GM23338 (cell line): ENCODE measurements around the gene TIAM1. TPM values are rescaled to one million over a fixed set of nuclear protein-coding genes. Genes with fewer than 3 reads are reported as not detected.

Source experiments
- ATAC-seq: fragments of 200-7000 bp; cut with Tn5 transposase; 3 replicates; pipeline ENCODE4 v1.9.1; 2020
- DNase-seq: peaks from one replicate; pipeline ENCODE4 v3.0.0-alpha.2; 2015; ENCODE audit warnings: low spot score
- H2AFZ ChIP-seq: fragments of 200-600 bp; sonication (generic); 2 replicates; pipeline ENCODE4 v1.8.0; 2016; ENCODE audit warnings: antibody characterized with exemption, mild to moderate bottlenecking, moderate library complexity
- H3F3A ChIP-seq: fragments of 200-600 bp; sonication (generic); replicated peaks from 2 replicates; pipeline ENCODE4 v1.8.0; 2017; ENCODE audit warnings: antibody characterized with exemption, mixed run types, low read depth
- H3K27ac ChIP-seq: fragments of 200-600 bp; sonication (generic); 2 replicates; pipeline ENCODE4 v1.6.1; 2016; ENCODE audit warnings: low read depth
- H3K27me3 ChIP-seq: fragments of 200-600 bp; sonication (generic); 2 replicates; pipeline ENCODE4 v1.8.0; 2016; ENCODE audit warnings: mild to moderate bottlenecking, mixed run types, moderate library complexity; ENCODE audit not compliant: insufficient read depth
- H3K36me3 ChIP-seq: fragments of 200-600 bp; sonication (generic); 2 replicates; pipeline ENCODE4 v1.8.0; 2016; ENCODE audit warnings: mild to moderate bottlenecking; ENCODE audit not compliant: insufficient read depth
- H3K4me1 ChIP-seq: fragments of 200-600 bp; sonication (generic); 2 replicates; pipeline ENCODE4 v1.8.0; 2016; ENCODE audit warnings: mild to moderate bottlenecking, moderate library complexity; ENCODE audit not compliant: insufficient read depth
- H3K4me2 ChIP-seq: fragments of 200-600 bp; sonication (generic); 2 replicates; pipeline ENCODE4 v1.7.1; 2017; ENCODE audit warnings: mixed run types
- H3K4me3 ChIP-seq: fragments of 200-600 bp; sonication (generic); 2 replicates; pipeline ENCODE4 v1.6.1; 2016; ENCODE audit warnings: mixed run types
- H3K79me2 ChIP-seq: fragments of 200-600 bp; sonication (generic); replicated peaks from 2 replicates; pipeline ENCODE4 v1.8.0; 2017; ENCODE audit warnings: mild to moderate bottlenecking; ENCODE audit not compliant: insufficient read depth
- H3K9me2 ChIP-seq: fragments of 200-600 bp; sonication (generic); 2 replicates; pipeline ENCODE4 v1.8.0; 2017; ENCODE audit not compliant: insufficient read depth
- H4K20me1 ChIP-seq: fragments of 200-600 bp; sonication (generic); replicated peaks from 2 replicates; pipeline ENCODE4 v1.8.0; 2017; ENCODE audit warnings: mild to moderate bottlenecking; ENCODE audit not compliant: insufficient read depth
- H3K27ac Mint-ChIP-seq: 2 replicates; pipeline ENCODE4 v1.8.0; 2020; ENCODE audit warnings: inconsistent platforms, mild to moderate bottlenecking, moderate library complexity, mixed read lengths
- H3K27me3 Mint-ChIP-seq: 3 replicates; pipeline ENCODE4 v1.8.0; 2022; ENCODE audit warnings: low read depth, mild to moderate bottlenecking, moderate library complexity, mixed read lengths, inconsistent platforms; ENCODE audit not compliant: insufficient read depth, poor library complexity
- H3K36me3 Mint-ChIP-seq: 3 replicates; pipeline ENCODE4 v1.8.0; 2021; ENCODE audit warnings: low read depth, mild to moderate bottlenecking, inconsistent platforms, moderate library complexity, mixed read lengths
- H3K4me1 Mint-ChIP-seq: 3 replicates; pipeline ENCODE4 v1.8.0; 2020; ENCODE audit warnings: mild to moderate bottlenecking, inconsistent platforms, mixed read lengths
- H3K4me3 Mint-ChIP-seq: 3 replicates; pipeline ENCODE4 v1.8.0; 2021; ENCODE audit warnings: moderate library complexity, mild to moderate bottlenecking, inconsistent platforms, mixed read lengths
- H3K9me3 Mint-ChIP-seq: 3 replicates; pipeline ENCODE4 v1.8.0; 2020; ENCODE audit warnings: moderate library complexity, mild to moderate bottlenecking, inconsistent platforms, mixed read lengths
- CREB1 ChIP-seq: fragments of 250-450 bp; sonication (Bioruptor Pico); IDR thresholded peaks from 2 replicates; pipeline ENCODE4 v1.5.0; 2020; ENCODE audit warnings: low read depth, mild to moderate bottlenecking, moderate library complexity
- EZH2phosphoT487 ChIP-seq: fragments of 200-600 bp; sonication (generic); IDR thresholded peaks from one replicate; pipeline ENCODE4 v1.8.1; 2018; ENCODE audit warnings: antibody characterized with exemption; ENCODE audit not compliant: unreplicated experiment
- JUNB ChIP-seq: IDR thresholded peaks from one replicate; pipeline ENCODE4 v1.6.1; 2016; ENCODE audit warnings: antibody characterized with exemption; ENCODE audit not compliant: unreplicated experiment
- NANOG ChIP-seq: IDR thresholded peaks from 2 replicates; pipeline ENCODE4 v1.6.1; 2016; ENCODE audit warnings: antibody characterized with exemption, borderline replicate concordance
- POLR2AphosphoS5 ChIP-seq: IDR thresholded peaks from 2 replicates; pipeline ENCODE4 v1.6.1; 2016; ENCODE audit warnings: antibody characterized with exemption, low read depth
- REST ChIP-seq: IDR thresholded peaks from one replicate; pipeline ENCODE4 v1.6.1; 2018; ENCODE audit warnings: antibody characterized with exemption; ENCODE audit not compliant: unreplicated experiment
- ZNF114 ChIP-seq: fragments of 250-450 bp; sonication (Bioruptor Pico); IDR thresholded peaks from 2 replicates; pipeline ENCODE4 v1.5.0; 2020; ENCODE audit warnings: mild to moderate bottlenecking, moderate library complexity
- ZNF331 ChIP-seq: fragments of 250-450 bp; sonication (Bioruptor Pico); IDR thresholded peaks from 2 replicates; pipeline ENCODE4 v1.5.0; 2020; ENCODE audit warnings: low read depth, mild to moderate bottlenecking, moderate library complexity
- ZNF462 ChIP-seq: fragments of 250-450 bp; sonication (Bioruptor Pico); IDR thresholded peaks from 2 replicates; pipeline ENCODE4 v1.5.0; 2020; ENCODE audit warnings: mild to moderate bottlenecking, moderate library complexity
- polyA plus RNA-seq: library from polyadenylated mRNA; unstranded; fragments of >200 nt; fragmentation: Nextera tagmentation; extraction: Ambion mirVana; gene quantifications from 2 replicates; pipeline ENCODE4 v1.2.1, GENCODE V29; 2016
- total RNA-seq: library from RNA; depleted of rRNA; stranded (reverse); fragments of >200 nt; shearing (Covaris generic); gene quantifications from 2 replicates; pipeline ENCODE4 v1.2.3, GENCODE V29; 2014
- TF ChIP-seq, protein P1 (sequence below), 2 experiments: fragments of 200-600 bp in 1 of 2; sonication (generic) in 1 of 2; conservative IDR thresholded peaks; 2 replicates each; pipeline versions ENCODE4 v1.5.1 to v1.6.1; 2016 to 2017; ENCODE audit warnings: antibody characterized with exemption in 2 of 2, low read depth in 2 of 2, mild to moderate bottlenecking in 2 of 2, moderate library complexity in 1 of 2

The TIAM1 gene
- total and polyA plus RNA-seq, 2 experiments from 2014 or later, result 18.5 to 20.0 TPM

DNA sequence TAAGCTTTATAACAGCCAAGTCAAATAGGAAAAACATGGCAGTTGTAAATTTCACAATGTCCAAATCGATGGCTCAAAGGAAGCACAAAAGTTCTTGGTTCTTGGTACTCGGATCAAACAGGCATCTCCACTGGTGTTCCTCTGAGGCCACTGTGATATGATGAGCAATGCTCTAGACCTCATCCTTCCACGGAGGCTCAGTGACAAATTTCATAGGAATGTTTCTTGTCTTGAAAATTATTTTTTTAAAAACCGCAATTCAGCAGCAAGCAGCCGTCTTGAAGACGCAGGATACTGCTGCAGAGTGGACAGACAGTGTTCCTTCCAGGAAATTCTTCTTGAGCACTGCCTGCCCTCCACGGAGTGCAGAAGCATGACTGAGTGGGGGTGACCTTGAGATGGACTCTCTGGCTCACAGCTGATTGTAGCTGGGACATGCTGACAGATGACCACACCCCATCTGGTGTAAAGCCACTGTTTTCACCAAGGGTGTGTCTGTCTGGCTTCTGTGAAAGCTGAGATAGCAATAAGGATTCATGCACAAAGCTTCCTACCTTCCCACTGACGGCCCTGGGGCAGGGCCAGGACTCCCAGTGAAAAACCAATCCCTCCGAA is 61.9 kb downstream of the TIAM1 start:
- H3K4me3 ChIP-seq, result no peak overlapping the region
- no peaks in the 10 kb centered on the region for H4K20me1 ChIP-seq
- 0 out of 2 replicates have a peak, but pooled peaks cover 5% of the 10 kb centered on the region for H3K79me2 ChIP-seq
- Mint-ChIP-seq H3K4me3 (no peak overlapping the region), H3K4me1 (peaks cover 36% of the 10 kb centered on the region), H3K36me3 (no peaks in the 10 kb centered on the region), H3K9me3 (no peaks in the 10 kb centered on the region), H3K27me3 (peaks cover 3% of the 10 kb centered on the region), H3K27ac (peak overlapping the region; percentile 78)
- H3K27me3 ChIP-seq, result no peaks in the 10 kb centered on the region
- H3K9me2 ChIP-seq, result no peaks in the 10 kb centered on the region; the same call in 1 of the 2 replicates
- no peak overlapping the region for H2AFZ ChIP-seq
- no peaks in the 10 kb centered on the region for H3K36me3 ChIP-seq
- DNase-seq (no peak), ATAC-seq (no peak)
- no peak overlapping the region for H3K27ac ChIP-seq
- peaks cover 30% of the 10 kb centered on the region for H3K4me1 ChIP-seq
- no peaks in the 10 kb centered on the region for H3F3A ChIP-seq
- no peak overlapping the region for H3K4me2 ChIP-seq
- TF ChIP-seq ZNF462 (CRISPR knock-in tag) (no peak), CREB1 (CRISPR knock-in tag) (no peak), POLR2AphosphoS5 (no peak), EZH2phosphoT487 (no peak)

DNA sequence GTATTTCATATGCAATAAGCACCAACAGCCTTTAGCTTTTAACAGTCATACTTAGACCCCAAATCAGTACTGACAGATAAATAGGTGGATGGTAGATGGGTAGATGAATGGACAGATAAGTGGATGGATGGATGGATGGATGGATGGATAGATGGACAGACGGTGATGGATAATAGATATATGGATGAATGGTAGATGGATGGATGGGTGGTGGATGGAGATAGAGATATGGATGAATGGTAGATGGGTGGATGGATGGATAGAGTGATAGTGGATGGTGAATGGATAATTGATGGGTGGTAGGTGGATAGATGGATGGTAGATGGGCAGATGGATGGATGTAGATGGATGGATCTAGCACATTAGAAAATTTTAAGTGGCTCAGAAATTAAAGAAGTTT is 62.5 kb downstream of the TIAM1 start:
- DNase-seq (no peak), ATAC-seq (no peak)
- Mint-ChIP-seq H3K4me1 (peaks cover 42% of the 10 kb centered on the region), H3K9me3 (no peaks in the 10 kb centered on the region), H3K4me3 (no peak overlapping the region), H3K27me3 (peaks cover 4% of the 10 kb centered on the region), H3K27ac (no peak overlapping the region), H3K36me3 (no peaks in the 10 kb centered on the region)
- Histone ChIP-seq H3F3A (no peaks in the 10 kb centered on the region), H2AFZ (no peak overlapping the region), H3K36me3 (no peaks in the 10 kb centered on the region), H3K4me2 (no peak overlapping the region), H3K27ac (no peak overlapping the region), H3K4me3 (no peak overlapping the region), H3K4me1 (peaks cover 37% of the 10 kb centered on the region), H3K9me2 (no peaks in the 10 kb centered on the region; the same call in 1 of the 2 replicates), H3K27me3 (no peaks in the 10 kb centered on the region), H4K20me1 (no peaks in the 10 kb centered on the region), H3K79me2 (0 out of 2 replicates have a peak, but pooled peaks cover 5% of the 10 kb centered on the region)
- TF ChIP-seq JUNB (no peak), ZNF114 (CRISPR knock-in tag) (no peak), ZNF331 (no peak), REST (no peak), NANOG (no peak)
- TF ChIP-seq, protein P1, sequence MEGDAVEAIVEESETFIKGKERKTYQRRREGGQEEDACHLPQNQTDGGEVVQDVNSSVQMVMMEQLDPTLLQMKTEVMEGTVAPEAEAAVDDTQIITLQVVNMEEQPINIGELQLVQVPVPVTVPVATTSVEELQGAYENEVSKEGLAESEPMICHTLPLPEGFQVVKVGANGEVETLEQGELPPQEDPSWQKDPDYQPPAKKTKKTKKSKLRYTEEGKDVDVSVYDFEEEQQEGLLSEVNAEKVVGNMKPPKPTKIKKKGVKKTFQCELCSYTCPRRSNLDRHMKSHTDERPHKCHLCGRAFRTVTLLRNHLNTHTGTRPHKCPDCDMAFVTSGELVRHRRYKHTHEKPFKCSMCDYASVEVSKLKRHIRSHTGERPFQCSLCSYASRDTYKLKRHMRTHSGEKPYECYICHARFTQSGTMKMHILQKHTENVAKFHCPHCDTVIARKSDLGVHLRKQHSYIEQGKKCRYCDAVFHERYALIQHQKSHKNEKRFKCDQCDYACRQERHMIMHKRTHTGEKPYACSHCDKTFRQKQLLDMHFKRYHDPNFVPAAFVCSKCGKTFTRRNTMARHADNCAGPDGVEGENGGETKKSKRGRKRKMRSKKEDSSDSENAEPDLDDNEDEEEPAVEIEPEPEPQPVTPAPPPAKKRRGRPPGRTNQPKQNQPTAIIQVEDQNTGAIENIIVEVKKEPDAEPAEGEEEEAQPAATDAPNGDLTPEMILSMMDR (conservative IDR thresholded peaks at IDR 0.05; ENCODE audit: low read depth in 2 of 2), result no peak
